ENCODE measurements around the gene MADCAM1.

The MADCAM1 gene

DNA sequence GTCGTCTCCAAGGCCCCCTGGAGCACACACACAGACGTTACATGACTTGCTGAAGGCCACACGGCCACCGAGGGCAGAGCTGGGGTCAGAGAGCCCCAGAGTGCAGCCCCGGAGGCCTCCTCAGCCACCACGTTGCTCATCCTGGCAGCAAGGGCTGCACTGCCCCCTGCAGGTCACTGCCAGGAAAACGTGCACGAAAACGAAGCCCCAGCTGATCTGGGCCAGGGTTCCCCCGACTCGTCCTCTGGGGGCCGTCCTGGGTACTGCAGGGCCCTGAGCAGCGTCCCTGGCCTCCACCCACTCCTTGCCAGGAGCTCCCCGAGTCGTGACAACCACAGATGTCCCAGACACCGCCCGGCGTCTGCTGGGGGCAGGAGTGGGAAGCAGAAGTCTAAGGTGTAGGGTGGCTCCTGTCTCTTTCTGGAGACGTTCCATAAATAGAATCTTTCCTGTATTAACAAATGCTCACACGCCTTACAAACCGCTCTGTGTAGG, 14.4 kb downstream of the MADCAM1 start:
- peak; percentile 56 for DNase-seq

GRCh38 chr19:511101-511851, 15.0 kb downstream of the MADCAM1 start:
- no peak for DNase-seq

DNA sequence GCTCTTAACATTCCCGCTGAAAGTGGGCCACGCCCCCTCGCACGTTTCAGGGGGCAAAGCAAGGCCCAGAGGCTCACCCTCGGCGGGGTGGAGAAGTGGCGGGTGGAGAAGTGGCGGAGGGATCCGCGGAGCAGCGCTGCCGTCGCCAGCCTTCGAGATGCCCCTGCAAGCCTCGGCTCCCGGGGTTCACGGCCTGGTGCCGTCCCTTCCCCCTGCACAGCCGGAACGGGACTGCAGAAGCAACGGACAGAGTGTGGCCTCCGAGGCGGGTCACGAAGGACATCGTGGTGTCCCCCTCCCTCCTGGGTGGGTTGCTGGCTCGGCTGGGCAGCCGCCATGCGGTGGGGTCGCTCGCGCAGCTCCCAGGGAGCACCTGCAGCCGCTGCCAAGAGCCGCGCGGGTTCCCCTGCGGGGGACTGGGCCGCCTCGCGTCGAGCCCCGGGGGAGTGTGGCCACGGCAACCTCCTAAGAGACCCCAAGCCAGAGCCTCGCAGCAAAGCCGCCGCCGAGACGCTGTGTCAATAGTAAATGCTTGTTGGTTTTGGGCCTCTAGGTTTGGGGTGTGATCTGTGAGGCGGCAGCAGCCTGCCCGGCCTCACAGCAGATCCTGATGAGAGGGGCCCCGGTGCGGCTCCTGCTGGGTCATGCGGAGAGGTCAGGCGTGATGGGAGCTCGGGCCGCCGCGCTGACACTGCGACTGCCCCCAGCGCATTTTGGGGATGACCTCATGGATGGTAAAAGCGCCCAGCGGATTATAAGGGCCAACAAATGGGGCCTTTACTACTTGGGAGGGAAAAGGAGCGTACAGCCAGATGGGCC, 16.5 kb downstream of the MADCAM1 start:
- DNase-seq, result no peak

- no peak for DNase-seq
Observed at GRCh38 chr19:513368-514165, 17.3 kb downstream of the MADCAM1 start.

- no peak for DNase-seq
Observed at GRCh38 chr19:514166-514663, 17.9 kb downstream of the MADCAM1 start.

DNA sequence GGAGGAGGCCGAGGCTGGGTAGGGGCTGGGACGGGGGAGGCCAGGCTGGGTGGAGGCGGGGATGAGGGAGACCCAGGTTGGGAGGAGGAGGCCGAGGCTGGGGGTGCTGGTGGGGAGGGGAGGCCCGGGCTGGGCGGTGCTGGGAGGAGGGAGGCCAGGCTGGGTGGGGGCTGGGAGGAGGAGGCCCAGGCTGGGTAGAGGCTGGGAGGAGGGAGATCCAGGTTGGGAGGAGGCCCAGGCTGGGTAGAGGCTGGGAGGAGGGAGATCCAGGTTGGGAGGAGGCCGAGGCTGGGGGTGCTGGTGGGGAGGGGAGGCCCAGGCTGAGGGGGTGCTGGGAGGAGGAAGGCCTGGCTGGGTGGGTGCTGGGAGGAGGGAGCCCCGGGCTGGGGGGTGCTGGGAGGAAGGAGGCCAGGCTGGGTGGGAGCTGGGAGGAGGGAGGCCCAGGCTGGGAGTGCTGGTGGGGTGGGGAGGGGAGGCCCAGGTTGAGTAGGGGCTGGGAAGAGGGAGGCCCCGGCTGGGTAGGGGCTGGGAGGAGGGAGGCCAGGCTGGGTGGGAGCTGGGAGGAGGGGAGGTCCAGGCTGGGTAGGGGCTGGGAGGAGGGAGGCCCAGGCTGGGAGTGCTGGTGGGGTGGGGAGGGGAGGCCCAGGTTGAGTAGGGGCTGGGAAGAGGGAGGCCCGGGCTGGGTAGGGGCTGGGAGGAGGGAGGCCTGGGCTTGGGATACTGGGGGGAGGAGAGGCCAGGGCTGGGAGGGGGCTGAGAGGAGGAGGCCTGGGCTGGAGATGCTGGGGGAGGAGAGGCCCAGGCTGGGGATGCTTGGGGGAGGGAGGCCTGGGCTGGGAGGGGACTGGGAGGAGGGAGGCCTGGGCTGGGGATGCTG, 21.7 kb downstream of the MADCAM1 start:
- no peak for DNase-seq

DNA sequence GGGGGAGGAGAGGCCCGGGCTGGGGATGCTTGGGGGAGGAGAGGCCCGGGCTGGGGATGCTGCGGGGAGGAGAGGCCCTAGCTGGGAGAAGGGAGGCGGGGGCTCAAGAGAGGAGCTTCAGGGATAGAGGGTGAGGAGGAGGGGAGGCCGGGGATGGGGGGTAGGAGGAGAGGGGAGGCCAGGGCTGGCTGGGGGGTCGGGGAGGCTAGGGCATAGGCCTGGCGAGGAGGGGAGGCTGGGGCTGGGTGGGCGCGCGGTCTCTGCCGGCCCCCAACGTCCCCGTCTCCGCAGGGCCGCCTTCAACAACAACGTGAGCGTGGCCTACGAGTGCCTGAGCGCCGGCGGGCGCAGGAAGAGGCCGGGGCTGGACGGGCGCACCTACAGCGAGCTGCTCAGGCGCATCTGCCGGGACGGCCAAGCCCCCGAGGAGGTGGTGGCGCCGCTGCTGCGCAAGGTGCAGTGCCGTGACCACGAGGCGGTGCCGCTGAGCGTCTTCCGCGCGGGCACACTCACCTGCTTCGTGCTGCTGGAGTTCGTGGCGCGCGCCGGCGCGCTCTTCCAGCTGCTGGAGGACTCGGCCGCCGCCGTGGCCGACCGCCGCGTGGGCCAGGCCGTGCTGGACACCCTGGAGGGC, 22.4 kb downstream of the MADCAM1 start:
- no peak for DNase-seq

GRCh38 chr19:519449-519865, 23.2 kb downstream of the MADCAM1 start:
- DNase-seq, result no peak

DNA sequence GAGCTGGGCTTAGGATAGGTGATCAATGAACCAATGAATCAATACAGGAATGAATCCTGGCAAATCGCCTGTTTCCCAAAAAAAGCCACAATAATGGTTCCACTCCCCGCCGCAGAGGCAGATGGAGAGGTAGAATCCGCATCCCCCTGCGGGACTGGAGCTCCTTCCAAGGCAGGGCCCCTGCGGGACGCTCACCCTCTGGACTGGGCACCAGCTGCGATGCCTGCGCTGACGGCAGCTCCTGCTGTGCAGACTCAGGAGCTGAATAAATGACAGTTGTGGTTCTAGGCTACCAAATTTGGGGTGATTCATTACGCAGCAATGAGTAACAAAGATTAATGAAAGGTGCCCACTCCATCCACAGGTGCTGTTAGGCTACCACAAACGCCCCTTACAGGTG, 26.4 kb downstream of the MADCAM1 start:
- no peak for DNase-seq

- no peak for DNase-seq
Observed at GRCh38 chr19:524062-524674, 27.9 kb downstream of the MADCAM1 start.

DNA sequence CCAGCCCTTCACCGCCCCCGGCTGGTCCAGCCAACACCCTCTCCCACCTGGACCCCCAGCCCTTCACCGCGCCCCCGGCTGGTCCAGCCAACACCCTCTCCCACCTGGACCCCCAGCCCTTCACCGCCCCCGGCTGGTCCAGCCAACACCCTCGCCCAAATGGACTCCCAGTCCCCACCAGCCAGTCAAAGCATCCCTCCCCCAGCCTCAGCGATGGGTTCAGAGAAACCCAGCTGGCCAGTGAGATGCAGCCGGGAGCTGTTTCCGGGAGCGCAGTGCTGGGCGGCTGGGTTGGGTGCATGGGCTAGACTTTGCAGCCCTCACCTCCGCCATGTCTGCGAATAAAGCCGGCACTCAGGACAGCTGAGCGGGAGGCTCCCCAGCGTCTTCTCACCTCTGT, 28.7 kb downstream of the MADCAM1 start:
- no peak for DNase-seq

DNA sequence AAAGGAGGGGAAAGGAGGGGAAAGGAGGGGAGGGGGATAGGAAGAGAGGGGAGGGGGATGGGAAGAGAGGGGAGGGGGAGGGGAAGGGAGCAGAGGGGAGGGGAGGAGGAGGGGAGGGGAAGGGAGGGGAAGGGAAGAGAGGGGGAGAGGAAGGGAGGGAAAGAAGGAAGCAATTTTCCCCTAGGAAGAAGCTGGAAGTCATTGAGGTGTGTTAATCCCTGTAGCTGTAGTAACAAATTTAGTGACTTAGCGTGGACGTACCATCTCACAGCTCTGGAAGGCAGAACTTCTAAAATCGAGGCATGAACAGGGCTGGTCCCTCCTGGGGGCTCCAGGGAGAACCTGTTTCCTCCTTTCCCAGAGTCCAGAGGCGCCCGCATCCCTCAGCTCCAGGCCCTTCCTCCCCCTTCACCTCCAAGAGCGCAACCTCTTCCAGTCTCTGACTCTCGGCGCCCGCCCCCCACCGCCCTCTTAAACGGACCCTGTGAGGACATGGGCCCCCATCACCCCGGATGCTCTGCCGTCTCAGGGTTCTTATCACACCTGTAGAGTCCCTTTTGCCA, 29.7 kb downstream of the MADCAM1 start:
- no peak for DNase-seq

GRCh38 chr19:530134-531008, 34.1 kb downstream of the MADCAM1 start:
- no peak for DNase-seq

- peak; percentile 73 for DNase-seq
Observed at GRCh38 chr19:531009-531752, 34.9 kb downstream of the MADCAM1 start.

GRCh38 chr19:531753-532560, 35.7 kb downstream of the MADCAM1 start, which contains the start of gene CDC34:
Gene CDC34, plus strand, starts transcription at chr19:531760. Its CDS starts 172 bp downstream, at chr19:531932.
- DNase-seq, result no peak

DNA sequence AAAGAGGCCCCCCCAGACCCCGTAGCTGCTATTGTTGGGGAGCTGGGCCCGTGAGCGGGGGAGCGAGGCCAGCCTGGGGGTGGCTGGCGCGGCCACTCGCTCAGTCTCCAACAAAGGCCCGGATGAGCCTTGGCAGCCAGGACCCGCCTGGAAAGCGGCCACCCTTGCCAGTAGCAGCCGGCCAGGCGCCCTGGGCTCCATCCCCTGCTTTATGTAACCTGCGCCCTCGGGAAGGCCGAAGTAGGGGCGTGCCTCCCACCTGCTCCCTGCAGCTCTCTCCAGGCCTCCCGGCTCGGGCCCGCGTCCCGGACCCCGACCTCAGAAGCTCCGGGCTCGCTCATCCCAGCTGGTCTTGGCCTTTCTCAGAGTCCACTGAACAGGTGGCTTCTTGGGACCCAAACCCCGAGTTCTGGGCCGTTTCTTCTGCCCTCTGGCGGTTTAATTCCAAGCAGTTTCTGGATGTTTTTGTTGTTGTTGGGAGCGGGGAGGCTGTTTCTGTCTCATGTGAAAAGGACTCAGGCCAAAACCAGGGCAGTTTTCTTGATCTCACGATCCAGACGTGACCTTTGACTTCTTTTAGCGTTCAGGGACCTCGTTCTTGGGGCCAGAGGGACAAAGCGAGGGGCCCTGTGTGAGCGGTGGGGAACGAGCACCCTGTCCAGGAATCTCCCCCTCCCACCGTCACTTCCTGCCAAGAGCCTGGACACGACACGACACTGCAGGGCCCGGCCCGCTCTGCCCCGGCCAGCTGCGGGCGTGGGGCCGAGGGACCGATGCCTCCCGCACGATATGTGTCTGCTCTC, 36.5 kb downstream of the MADCAM1 start:
- peak; percentile 86 for DNase-seq
